Measurements from ENCODE around the gene STOX1.
"Not testable (repeated sequence)": the region's sequence is repeated elsewhere in the genome, so short reads cannot be mapped to it uniquely, and the experiment has no call there.

Gene STOX1

DNA sequence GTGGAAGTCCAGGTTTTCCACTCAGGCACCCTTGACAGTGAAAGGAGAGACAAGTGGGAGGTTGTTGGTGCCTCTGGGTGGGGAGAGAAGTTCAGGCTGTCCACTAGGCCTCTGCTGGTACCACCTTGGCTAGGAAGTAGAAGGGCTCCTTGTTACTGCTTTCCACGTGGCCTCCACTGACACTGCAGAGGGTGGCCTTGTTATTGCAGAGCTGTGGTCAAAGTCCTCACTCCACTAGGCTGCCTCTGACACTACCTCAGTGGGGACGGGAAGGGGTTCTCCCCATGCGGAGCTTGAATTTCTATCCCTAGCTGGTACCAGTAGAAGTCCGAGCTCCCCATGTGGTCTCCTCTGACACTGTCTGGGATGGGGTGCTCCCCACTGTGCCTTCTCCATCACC is 14.9 kb upstream of the STOX1 start:
- no peak for DNase-seq (ENCODE audit: low spot score)
- Histone ChIP-seq H3K27ac (no peak overlapping the region), H3K4me3 (no peak overlapping the region)
- TF ChIP-seq, protein P1, sequence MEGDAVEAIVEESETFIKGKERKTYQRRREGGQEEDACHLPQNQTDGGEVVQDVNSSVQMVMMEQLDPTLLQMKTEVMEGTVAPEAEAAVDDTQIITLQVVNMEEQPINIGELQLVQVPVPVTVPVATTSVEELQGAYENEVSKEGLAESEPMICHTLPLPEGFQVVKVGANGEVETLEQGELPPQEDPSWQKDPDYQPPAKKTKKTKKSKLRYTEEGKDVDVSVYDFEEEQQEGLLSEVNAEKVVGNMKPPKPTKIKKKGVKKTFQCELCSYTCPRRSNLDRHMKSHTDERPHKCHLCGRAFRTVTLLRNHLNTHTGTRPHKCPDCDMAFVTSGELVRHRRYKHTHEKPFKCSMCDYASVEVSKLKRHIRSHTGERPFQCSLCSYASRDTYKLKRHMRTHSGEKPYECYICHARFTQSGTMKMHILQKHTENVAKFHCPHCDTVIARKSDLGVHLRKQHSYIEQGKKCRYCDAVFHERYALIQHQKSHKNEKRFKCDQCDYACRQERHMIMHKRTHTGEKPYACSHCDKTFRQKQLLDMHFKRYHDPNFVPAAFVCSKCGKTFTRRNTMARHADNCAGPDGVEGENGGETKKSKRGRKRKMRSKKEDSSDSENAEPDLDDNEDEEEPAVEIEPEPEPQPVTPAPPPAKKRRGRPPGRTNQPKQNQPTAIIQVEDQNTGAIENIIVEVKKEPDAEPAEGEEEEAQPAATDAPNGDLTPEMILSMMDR (IDR thresholded peaks at IDR 0.05), result no peak

DNA sequence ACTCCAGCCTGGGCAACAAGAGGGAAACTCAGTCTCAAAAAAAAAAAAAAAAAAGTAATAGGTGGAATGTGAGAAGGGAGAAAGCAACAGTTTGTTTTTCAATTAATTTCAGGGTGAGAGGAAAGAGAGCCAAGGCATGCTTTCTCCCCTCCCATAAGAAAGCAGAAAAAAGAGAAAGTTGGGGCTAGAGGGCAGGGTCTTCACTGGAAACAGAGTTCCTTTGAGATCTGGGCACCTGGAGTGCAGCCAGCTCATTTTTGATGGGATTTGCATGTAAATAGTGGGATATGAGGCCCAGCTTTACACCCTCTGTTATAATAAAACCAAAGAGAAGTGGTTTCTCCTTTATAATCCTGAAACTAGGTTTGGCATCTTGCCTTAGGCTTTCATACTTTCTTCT is 13.8 kb upstream of the STOX1 start:
- Histone ChIP-seq H3K4me3 (no peak overlapping the region), H3K27ac (no peak overlapping the region)
- TF ChIP-seq, protein P1 (IDR thresholded peaks at IDR 0.05), result no peak
- DNase-seq (ENCODE audit: low spot score), result no peak

DNA sequence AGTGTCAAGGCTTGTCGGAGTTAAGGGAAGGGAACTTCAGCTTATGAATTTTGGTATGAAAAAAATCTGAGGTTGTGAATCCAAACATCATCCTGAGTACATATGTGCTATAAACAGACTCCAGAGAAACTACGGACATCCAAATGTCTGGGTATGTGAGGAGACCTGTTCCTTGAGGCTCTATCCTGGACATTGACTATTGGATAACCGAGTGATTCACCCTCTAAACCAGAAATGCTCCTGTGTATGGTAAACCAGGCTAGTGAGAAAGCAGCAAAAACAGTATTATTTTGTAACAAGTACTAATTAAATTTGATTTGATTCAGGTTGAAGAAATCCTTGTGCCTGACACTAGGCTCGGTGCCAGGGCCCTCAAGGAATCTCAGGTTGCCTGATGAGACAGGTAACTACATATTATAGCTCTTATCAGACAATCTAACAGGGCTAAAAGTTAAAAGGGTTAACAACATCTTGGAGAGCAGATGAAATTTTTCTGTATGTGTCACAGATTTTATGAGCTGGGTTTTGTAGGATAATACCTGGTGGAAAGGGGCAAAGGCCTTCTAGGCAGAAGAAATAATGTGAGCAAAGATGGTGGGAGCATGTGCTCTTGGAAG is 10.4 kb upstream of the STOX1 start:
- H3K27ac ChIP-seq, result no peak overlapping the region
- no peak for DNase-seq (ENCODE audit: low spot score)
- H3K4me3 ChIP-seq, result no peak overlapping the region
- TF ChIP-seq, protein P1 (IDR thresholded peaks at IDR 0.05), result no peak

DNA sequence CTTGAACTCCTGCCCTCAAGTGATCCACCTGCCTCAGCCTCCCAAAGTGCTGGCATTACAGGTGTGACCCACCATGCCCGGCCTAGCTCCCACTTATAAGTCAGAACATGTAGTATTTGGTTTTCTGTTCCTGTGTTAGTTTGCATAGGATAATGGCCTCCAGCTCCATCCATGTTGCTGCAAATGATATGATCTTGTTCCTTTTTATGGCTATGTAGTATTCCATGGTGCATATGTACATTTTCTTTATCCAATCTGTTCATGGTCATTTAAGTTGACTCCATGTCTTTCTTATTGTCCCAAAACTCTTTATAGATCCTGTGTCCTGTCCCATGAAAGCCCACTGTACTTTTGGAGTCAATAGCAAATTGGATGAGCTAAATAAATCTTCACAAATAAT is 7.0 kb upstream of the STOX1 start:
- not testable (repeated sequence) for H3K27ac ChIP-seq; H3K4me3 ChIP-seq; DNase-seq (ENCODE audit: low spot score)

DNA sequence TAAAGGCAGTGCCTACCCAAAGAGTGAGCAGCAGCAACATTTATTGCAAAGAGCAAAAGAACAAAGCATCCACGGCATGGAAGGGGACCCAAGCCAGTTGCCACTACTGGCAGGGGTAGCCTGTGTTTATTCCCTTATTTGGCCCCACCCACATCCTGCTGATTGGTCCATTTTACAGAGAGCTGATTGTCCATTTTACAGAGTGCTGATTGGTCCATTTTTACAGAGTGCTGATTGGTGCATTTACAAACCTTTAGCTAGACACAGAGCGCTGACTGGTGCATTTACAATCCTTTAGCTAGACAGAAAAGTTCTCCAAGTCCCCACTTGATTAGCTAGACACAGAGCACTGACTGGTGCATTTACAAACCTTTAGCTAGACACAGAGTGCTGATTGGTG is 4.7 kb upstream of the STOX1 start:
- not testable (repeated sequence) for DNase-seq (ENCODE audit: low spot score); H3K4me3 ChIP-seq; H3K27ac ChIP-seq

DNA sequence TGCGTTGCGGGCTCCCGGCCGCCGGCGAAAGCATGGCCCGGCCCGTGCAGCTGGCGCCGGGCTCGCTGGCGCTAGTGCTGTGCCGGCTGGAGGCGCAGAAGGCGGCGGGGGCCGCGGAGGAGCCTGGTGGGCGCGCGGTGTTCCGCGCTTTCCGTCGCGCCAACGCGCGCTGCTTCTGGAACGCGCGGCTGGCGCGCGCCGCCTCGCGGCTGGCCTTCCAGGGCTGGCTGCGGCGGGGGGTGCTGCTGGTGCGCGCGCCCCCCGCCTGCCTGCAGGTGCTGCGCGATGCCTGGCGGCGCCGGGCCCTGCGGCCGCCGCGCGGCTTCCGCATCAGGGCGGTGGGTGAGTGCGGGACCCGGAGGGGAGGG is 245 bp downstream of the STOX1 start:
- H3K4me3 ChIP-seq, result peak overlapping the region; percentile 69
- DNase-seq (ENCODE audit: low spot score); H3K27ac ChIP-seq: not testable (repeated sequence)

DNA sequence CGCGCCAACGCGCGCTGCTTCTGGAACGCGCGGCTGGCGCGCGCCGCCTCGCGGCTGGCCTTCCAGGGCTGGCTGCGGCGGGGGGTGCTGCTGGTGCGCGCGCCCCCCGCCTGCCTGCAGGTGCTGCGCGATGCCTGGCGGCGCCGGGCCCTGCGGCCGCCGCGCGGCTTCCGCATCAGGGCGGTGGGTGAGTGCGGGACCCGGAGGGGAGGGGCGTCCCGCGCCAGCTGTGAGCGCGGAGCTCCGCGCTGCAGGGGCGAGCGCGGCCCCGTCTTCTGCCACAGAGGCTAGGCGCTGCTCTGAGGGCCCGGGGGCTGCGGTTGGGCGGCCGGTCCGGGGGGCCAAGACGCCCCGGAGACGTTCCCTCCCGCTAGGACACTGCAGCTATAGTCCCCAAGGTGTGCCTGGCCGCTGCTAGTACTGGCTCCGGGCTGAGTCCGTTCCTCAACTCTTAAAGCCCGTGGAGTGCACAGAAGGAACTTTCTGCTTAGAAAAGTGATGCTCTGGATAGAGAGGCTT is 811 bp downstream of the STOX1 start:
- H3K4me3 ChIP-seq, result peak overlapping the region; percentile 71
- not testable (repeated sequence) for DNase-seq (ENCODE audit: low spot score); H3K27ac ChIP-seq

DNA sequence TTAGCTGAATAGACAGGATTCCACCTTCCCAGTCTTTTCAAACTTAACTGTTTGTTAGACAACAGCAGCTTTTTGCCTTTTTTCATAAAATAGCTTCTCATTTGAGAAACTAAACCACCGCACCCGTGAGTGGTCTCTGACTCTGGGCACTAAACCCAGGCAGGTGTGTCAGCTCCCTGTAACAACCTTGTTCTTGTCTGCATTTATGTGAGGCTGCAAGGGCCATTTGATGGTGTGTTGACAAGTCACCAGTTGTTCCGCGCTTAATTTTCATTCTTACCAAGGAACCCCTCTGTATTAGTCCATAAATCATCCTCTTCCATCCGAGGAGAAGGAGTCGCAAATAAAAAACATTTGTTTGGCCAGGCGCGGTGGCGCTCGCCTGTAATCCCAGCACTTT is 1.5 kb downstream of the STOX1 start:
- H3K27ac ChIP-seq, result no peak overlapping the region

DNA sequence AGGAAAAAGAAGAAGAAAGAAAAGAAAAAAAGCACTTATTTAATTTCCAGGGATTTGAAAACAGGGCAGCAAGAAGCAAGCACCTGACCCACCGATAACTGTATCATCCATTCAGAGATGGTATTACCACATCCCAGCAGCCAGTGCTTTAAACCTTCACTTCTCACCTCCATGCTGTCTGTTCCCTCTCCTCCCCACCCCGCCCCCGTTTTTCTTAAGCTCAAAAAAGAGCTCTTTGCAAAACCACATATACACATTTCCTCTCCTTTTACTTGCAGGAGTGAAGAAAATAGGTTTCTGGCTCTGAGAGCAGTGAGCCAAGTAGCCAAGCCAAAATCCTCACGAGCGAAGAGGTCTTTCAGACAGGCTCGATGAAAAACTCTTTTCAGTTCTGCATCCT is 2.2 kb downstream of the STOX1 start:
- Histone ChIP-seq H3K27ac (no peak overlapping the region), H3K4me3 (no peak overlapping the region)
- TF ChIP-seq, protein P1 (IDR thresholded peaks at IDR 0.05), result no peak
- DNase-seq (ENCODE audit: low spot score), result no peak

More for the DNA sequence above, 1.5 kb downstream of the STOX1 start:
- H3K4me3 ChIP-seq, result no peak overlapping the region
- TF ChIP-seq, protein P1 (IDR thresholded peaks at IDR 0.05), result no peak
- DNase-seq (ENCODE audit: low spot score), result no peak
